NCI-H1048 (cell line): ENCODE measurements around the gene ADRA2C.

ENCODE experiments used
- DNase-seq: peaks from one replicate; lab custom pipeline; 2025; lab: John Stamatoyannopoulos, UW

The ADRA2C gene

DNA sequence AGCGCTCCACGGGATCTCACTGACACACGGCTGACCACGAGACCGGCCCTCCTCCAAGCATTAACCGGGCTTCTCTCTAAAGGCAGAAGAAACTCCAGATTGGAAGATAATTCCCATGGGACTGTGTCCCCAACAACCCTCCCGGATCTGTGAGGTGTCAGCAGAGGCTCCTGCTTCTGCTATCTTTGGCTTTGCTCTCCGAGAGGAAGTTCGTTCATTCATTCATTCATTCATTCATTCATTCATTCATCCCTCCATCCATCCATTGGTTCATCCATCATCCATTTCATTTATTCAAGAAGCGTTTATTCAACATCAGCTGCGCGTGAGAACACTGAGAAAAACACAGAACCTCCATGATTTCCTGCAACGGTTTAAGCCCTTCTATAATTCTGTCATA, 11.5 kb downstream of the ADRA2C start:
- DNase-seq = no peak

DNA sequence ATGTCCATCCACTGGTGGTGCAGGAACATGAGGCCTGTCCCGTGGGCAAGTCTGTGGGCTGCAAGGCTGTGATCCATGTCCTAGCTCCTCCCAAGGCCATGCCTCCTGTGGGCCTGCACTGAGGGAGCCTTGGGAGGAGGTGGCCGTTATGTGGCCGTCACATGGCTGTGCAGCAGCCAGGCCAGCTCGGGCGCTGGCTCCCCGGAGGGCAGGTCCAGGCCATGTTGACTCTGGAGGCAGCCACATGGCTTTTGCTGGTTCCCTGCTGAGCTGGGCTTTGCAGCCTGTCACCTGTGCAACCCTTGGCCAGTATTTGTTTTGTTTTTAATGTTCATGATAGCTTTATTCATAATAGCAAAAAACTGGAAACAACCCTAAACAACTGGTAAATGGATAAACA, 13.3 kb downstream of the ADRA2C start:
- no peak for DNase-seq

DNA sequence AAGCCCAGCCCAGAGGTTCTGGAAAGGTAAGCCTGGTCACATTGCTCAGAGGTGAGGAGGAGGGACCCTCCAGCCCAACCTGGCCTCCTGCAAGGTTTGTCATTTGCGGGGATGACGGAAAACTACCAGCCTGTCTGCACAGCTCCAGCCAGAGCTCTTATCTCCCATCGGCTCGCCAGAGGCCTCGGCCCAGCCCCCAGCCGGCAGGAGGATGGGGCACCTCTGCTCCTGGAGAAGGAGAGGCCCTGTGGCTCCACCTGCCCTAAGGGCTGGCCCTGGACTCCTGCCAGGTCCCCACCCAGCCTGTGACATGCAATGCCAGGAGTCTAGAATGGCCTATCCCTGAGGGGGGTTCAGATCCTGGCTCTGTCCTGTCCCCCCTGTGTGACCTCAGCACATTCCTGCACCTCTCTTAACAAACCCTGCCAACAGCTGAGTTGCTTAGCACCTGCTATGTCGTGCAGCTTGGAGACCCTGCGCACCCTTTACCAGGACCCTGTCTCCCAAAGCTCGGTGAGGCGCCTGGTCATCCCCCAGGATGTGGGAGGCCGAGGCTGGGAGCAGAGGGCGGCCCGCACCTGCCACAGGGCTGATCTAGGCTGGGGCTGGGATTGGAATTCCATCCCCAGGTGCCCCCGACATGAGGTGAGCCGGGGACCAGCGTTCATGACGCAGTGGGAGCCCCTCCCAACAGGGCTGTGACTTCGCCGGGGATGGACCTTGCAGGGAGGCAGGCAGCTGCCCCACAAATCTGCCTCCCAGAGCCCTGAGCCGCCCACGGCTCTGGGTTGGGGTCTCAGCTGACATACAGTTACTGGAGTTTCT, 14.4 kb downstream of the ADRA2C start:
- no peak for DNase-seq

DNA sequence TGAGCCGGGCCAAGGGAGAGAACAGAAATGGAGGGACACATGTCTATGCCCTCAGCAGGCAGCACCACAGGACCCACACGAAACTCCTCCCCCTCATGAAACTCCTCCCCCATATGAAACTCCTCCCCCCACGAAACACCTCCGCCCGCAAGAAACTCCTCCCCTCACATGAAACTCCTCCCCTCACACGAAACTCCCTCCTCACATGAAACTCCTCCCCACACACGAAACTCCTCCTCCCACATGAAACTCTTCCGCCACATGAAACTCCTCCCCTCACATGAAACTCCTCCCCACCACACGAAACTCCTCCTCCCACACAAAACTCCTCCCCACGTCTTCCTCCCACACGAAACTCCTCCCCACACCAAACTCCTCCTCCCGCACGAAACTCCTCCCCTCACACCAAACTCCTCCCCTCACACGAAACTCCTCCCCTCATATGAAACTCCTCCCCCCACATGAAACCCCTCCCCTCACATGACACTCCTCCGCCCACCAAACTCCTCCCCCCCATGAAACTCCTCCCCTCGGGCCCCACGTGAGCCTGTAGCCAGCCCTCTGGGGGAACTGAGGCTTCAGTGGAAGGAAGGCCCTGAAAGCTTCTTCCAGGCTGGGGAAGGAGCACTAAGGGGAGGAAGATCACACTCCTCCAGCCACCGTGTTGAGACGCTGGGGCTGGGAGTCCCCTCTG, 15.2 kb downstream of the ADRA2C start:
- no peak for DNase-seq

DNA sequence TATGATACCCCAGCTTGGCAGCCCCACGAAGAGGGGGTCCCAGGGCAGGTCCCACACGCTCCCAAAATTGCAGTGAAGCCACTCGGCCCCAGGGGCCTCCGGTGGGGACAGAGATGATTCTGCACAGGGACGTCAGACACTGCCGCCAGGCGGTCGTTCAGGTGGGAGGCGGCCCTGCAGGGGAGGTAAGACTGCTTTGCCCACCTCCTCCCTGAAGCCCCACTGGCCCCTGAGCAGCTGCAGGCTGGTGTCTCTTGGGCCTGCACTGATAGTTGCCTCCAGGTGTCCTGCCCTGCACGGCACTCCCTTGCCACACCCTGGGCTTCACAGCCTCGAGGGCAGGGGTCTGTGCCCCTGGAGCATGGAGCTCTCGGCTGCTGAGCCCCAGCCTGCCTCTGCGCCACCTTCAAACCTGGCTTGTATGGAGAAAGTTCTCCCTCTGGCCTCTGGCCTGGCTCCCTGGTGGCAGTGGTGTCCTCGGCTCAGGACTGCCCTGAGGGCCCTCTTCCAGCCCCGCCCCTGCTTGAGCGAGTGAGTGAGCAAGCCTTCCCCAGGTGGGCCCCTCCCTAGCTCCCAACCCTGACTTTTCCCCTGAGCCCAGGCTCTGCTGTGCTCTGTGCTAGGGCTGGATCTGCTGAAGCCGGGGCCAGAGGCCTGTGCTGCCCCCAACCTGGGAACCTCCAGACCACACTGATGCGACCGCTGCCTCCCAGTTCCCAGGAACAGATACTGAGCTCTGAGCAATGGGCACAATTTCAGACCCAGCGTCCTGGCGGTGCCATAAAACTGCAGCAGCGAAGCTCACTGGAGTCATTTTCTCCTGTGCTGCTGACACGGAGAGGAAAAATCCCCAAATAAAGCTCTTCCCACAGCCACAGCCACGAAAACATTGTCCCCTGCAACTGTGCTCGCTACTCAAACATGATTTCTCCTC, 16.1 kb downstream of the ADRA2C start:
- no peak for DNase-seq

DNA sequence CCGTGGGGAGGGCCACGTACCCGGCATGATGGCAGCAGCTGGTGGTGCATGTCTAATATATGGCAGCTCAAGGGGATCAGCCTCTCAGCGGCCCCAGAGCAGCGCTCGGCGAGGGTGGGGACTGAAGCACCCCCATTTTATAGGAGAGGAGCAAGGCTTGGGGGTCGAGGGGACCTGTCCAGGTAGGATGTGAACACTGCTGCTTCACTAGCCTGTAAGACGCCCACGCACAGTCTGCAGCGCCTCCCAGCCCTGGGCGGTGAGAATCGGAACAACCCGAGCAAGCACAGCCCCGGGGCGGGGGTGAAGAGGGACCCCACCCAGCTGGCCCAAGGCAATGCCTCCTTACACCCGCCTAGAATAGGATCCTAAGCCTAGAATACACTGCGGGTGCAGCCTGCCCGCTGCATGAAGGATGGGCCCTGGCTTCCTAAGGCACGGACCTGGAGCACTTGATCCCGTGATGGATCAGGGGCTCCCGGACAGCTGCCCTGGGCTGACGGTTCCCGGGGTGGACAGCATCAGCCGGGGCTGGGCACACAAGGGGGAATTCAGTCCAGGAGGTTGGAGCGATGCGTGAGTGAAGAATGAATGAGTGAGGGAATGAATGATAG, 17.6 kb downstream of the ADRA2C start:
- no peak for DNase-seq

DNA sequence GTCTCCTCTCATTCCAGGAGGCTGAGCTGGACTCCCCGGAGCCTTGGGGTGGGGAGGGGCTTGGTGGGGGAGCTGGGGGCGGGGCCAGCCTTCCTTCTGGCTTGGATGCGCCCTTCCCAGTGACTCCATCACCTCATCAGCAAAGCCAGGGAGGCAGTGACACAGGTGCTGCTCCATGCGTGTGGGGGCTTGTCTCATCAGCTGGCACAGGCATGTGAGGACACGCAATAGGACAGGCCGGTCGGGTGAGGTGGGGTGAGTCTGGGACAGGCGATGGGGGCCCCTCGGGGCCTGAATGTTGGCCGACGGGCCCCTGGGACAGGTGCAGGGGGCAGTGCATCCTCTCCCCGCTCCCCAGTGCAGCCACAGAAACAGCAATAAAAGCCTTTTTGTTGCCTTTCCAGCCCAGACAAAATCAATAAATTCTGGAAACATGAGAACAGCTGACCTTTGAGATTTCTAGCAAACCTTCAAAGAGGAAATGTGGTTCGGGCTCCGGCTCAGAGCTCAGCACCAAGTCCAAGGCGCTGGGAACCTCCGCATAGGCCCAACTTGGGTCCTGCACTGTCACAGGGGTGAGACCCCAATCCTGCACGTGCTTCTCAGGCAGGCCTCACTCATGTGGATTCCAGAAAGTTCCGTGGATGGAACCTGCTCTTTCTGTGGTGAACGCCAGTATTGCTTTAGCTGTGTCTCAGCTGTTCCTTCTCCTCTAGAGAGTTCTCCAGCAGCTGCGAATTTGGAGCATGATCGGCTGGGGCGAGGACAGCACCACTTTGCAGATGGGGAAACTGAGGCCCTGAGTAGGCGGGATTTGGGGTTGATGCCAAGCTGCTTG, 18.5 kb downstream of the ADRA2C start:
- DNase-seq = no peak

DNA sequence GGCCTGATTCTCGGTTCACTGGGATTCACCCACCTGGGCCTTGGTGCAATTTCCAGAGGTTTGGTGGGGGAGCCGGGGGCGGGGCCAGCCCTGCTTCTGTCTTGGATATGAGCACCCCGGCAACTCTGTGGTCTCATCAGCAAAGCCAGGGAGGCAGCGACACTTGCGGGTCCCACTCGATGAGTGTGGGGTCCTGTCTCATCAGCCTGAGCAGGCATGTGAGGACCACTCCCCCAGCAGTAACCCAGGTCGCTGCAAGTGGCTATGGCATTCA, 19.0 kb downstream of the ADRA2C start:
- no peak for DNase-seq

DNA sequence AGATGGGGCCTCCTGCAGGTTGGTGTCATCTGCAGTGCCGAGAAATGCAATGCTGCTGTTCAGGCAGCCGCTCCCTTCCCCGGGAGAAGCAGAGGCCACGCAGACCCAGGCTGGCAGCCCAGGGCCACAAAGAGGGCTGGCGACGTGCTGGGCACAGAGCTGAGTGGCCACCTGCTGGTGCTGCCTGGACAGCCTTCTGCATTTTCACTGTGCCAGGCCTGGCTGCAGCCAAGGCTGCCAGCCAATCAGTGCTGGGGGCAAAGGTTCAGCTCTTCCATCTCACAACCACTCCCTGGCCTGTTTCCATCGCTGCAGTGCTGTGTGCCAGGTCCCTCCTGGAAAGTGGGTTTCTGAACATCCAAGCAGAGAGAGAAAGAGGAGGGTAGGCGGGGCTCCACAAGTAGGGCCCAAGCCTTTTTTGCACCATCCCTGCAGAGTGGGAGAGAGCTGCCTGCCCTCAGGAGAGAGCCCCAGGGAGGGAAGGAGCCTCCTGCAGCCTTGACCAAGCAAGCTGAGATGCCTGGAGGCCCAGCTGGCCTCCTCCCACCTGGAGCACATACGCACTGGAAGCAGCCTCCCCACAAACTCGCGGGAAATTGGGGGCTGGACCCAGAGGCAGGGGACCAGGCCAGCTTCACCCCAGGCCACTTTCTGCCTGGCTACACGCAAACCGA, 20.1 kb downstream of the ADRA2C start:
- DNase-seq = no peak

DNA sequence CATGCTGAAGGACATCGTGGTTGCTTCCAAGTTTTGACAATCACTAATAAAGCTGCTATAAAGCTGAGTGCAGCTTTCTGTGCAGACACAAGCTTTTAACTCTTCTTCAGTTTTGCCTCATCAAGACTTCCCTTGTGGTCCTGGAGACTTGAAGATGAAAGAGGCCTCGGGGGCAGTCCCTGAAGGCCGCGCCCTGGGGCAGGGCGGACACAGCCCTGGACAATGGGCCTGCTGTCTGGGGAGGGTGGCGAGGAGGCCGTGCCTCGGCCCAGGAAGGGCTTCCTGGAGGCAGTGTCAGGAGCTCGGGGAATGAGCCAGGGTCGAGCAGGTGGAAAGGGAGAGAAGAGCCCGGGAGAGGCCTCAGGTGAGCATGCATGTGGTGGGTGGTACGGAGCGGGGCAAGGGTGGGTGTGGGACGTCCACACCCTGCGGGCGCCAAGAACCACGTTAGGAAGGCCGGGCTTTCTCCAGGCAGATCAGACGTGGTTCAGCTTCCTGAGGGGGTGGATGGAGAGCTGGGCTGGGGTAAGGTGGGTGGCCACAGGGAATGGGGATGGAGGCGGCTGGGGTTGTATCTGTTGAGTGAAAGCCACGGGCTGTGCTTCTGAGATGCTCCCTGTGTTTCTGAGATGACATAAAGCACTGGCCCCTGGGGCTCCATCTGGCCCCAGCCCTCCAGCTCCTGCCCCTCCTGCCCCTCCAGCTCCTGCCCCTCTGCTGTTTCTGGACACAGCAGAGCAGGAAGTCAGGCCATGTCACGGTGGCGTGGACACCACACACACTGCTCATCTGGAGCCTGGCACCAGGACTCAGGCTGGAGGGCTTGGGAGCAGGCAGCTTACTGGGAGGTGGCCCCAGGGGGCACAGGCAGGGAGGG, 21.5 kb downstream of the ADRA2C start:
- no peak for DNase-seq

DNA sequence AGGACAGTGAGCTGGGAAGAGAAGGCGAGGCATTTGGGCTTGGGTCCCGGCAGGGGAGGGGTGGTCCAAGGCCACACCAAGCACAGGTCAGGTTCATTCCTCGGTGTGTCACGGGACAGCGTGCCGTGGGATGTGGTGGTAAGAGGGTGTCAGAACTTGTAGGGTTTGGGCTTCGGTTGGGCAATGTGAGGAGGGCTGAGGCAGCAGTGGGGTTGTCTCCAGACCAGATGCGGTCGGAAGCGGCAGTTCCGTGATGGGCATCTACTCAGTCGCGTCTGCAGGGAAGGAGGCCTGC, 22.1 kb downstream of the ADRA2C start:
- DNase-seq = no peak

DNA sequence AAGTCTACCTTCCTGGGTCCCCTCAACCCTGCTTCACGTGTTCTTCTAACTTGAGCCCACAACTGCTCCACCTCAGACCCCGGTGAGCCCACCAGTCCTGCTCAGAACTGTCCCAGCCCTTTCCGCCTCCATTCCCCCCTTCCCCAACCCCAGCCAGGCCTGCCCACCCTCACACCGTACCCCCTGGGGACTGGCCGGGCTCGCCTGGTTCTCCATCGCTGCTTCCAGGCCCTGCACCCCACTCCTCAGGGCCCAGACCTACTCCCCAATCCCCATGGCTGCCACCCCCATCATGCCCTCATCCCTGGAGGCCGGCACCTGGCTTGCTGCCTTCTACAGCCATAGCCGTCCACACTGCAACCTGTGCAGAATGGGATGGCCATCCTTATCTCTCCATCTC, 23.4 kb downstream of the ADRA2C start:
- no peak for DNase-seq

DNA sequence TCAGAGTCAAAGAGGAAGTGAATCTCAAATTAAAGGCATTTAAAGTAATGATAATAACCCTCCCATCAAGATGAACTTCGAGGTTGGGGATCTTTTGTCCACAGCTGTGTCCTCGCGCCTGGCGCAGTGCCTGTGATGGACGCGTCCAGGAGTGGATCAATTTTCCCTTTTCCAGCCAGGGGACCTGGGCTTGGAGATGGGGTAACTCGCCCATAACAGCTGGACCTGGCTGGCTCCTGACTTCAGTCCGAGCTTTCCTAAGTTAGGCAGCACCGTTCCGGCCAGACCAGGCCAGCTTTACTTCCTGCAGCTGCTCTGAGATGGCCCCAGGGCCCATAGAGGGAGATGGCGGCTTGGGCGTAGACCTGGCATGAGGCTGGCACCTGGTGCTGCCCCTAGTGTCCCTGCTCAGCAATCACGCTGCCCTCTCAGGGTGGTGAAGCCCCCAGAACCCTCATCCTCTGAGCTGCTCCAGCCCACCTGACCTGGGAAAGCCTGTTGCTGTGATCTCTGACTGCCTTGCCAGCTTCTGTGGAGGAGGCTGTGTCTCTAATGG, 23.9 kb downstream of the ADRA2C start:
- no peak for DNase-seq

DNA sequence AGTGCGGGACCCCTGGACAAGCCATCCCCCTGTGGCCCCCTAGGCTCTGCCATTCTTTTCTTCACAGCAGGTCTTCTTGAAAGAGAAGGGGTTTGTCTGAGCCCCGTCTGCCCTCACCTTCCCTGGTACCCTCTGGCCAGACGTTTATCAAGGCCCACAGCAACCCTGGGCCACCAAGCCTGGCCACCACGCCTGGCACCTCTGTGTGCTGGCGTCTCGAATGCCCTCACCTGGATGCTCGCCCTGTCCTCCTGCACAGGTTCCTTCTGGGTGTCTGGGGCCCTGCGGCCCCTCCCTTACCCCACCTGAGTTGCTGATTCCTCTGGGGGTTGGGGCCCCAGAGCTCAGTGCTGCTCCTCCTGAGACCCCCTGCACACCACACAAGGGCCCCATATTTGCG, 25.1 kb downstream of the ADRA2C start:
- no peak for DNase-seq

DNA sequence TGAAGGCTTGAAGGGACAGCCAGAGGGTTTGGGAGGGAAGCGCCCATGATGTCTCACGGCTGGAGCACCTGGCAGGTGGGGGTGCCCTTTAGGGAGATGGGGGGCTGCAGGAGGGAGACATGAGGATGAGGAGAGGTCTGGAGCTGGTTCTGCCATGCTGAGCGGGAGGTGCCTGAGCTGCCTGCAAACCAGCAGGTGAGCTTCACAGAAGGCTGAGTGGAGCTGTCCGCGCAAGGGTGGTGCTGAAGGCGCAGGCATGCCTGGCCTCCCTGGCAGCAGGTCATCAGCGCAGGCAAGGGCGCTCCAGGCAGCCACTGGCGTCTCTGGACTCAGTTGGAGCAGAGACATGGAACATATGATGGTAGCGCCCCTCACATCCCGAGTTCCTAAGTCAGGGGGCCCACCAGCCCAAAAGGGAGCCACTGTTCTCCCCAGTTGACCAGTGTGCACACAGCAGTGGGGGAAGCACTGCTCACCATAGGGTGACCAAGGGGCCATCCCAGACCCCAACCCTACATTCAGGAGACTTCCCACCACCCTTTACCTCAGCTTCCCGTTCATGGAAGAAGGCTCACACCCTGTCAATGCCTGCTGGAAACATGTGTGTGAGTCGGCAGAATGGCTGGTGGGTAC, 25.8 kb downstream of the ADRA2C start:
- DNase-seq = no peak

DNA sequence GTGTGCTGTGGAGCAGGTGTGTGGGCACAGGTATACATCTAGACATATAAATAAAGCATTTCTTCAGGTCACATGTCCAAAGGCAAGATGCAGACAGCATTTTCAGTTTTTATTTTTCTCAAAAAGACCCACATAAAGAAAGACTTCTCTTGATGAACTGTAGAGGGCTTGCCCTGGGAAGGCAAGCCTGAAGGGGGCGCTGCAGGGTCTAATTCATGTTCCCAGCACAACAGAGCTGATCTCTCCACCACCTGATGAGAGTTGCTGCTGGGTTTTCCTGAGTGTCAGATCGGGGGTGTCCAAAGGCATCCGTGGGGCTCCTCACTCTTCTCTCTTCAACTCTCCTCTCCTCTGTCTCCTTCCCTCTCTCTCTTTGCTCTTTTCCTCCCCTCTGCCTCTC, 26.6 kb downstream of the ADRA2C start:
- DNase-seq = no peak

DNA sequence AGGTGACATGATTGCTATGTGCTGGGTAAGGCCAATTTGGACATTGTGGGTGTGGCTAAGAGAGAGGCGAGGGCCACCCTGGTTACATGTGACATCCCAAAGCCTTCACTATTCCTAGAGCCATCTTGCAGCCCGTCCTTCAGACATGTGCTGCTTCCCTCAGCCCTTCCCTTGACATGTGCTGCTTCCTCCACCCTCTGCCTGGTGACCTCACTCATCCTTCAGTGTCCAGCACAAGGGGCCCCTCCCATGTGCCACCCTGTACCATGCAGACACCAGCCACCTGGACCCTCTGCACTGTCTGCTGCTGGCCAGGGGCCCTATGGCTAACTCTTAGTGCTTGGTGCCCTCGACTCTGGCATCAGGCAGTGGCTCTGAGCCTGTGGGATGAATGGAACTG, 27.4 kb downstream of the ADRA2C start:
- DNase-seq = no peak

DNA sequence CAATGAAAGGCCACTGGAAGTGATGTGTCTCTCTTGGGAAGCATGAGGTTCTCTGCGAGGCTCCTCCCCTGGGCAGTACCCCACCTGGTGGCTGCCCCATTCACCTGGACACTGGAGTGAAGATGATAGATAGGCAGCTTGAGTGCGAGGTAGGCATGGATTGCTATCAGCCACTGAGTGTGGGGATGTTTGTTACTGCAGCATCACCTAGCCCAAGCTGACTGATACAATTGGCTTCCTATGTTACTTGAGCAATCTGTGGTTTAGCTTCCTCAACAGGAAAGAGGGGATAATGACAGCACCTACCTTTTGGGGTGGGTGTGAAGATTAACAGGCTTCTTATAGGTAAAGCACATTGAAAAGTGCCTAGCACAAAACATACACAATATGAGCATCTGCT, 30.8 kb downstream of the ADRA2C start:
- no peak for DNase-seq
